A549 (cell line): ENCODE results near the gene UBASH3B. TPM values are rescaled to one million over a fixed set of nuclear protein-coding genes. Genes with fewer than 3 reads are reported as not detected.

Experiments
- ATAC-seq, 2 experiments: fragments of 200-7000 bp in 1 of 2; fragments of >200 bp in 1 of 2; cut with Nextera tagmentation in 1 of 2; cut with Tn5 transposase in 1 of 2; 3 replicates each; pipeline versions ENCODE4 v1.8.0 to v1.9.1; 2018 to 2020; ENCODE audit warnings: mild to moderate bottlenecking in 1 of 2, moderate library complexity in 1 of 2
- CTCF ChIA-PET: fragments of 300-600 bp; sonication (Branson Sonifier 250); formaldehyde crosslinking; extraction: SDS; loops from one replicate; lab custom pipeline; 2021; ENCODE audit warnings: antibody characterized with exemption, inconsistent platforms; lab: Yijun Ruan, JAX
- POLR2A ChIA-PET: fragments of 350-600 bp; formaldehyde crosslinking; extraction: SDS; loops from one replicate; lab custom pipeline; 2021; ENCODE audit warnings: antibody characterized with exemption, inconsistent platforms; lab: Yijun Ruan, JAX
- DNase-seq, 2 experiments: peaks; one replicate each; pipeline versions ENCODE4 v3.0.0 to v3.0.0-alpha.2; 2011 to 2016; ENCODE audit warnings: low read depth in 1 of 2, low spot score in 1 of 2
- FAIRE-seq: peaks from 2 replicates; lab custom pipeline; 2011; peaks lifted over from hg19 to GRCh38; lab: Jason Lieb, UNC
- H3K27ac ChIP-seq, 2 experiments: fragments of >200 bp; sonication (Bioruptor Twin); formaldehyde crosslinking; 3 replicates each; pipeline ENCODE4 v1.5.1; 2016 to 2017
- H3K4me1 ChIP-seq: fragments of >200 bp; sonication (Bioruptor Twin); formaldehyde crosslinking; 3 replicates; pipeline ENCODE4 v1.6.1; 2016
- H3K4me2 ChIP-seq: fragments of >200 bp; sonication (Bioruptor Twin); formaldehyde crosslinking; 3 replicates; pipeline ENCODE4 v1.6.1; 2016
- H3K4me3 ChIP-seq: fragments of >200 bp; sonication (Bioruptor Twin); formaldehyde crosslinking; 3 replicates; pipeline ENCODE4 v1.5.1; 2016
- H3K9me3 ChIP-seq: fragments of >200 bp; sonication (Bioruptor Twin); formaldehyde crosslinking; 3 replicates; pipeline ENCODE4 v1.6.1; 2016
- CBX2 ChIP-seq: fragments of 200-600 bp; sonication (generic); IDR thresholded peaks from 2 replicates; pipeline ENCODE4 v1.6.1; 2016; ENCODE audit warnings: low read depth, mild to moderate bottlenecking, borderline replicate concordance
- CBX8 ChIP-seq: fragments of 200-600 bp; sonication (generic); IDR thresholded peaks from 2 replicates; pipeline ENCODE4 v1.6.1; 2016
- CTCF ChIP-seq: fragments of >200 bp; sonication (Bioruptor Twin); formaldehyde crosslinking; IDR thresholded peaks from 3 replicates; pipeline ENCODE4 v1.5.1; 2016
- ELK1 ChIP-seq: fragments of 150-350 bp; IDR thresholded peaks from 2 replicates; pipeline ENCODE4 v1.6.1; 2014; ENCODE audit warnings: low read depth, mild to moderate bottlenecking, low read length
- ESRRA ChIP-seq: fragments of 150-350 bp; IDR thresholded peaks from 2 replicates; pipeline ENCODE4 v1.6.1; 2014; ENCODE audit warnings: mild to moderate bottlenecking, low read length, borderline replicate concordance
- FOSL2 ChIP-seq, 2 experiments: fragments of 450-650 bp in 1 of 2; fragments of >200 bp in 1 of 2; sonication (Bioruptor Twin) in 1 of 2; formaldehyde crosslinking; IDR thresholded peaks; 2 replicates each; pipeline versions ENCODE4 v1.5.0 to v1.6.1; 2016 to 2020; ENCODE audit warnings: mild to moderate bottlenecking in 1 of 2, moderate library complexity in 1 of 2
- HOXB13 ChIP-seq: fragments of 250-450 bp; sonication (Bioruptor Pico); IDR thresholded peaks from 2 replicates; pipeline ENCODE4 v1.5.0; 2020; ENCODE audit warnings: low read depth, mild to moderate bottlenecking, moderate library complexity
- HOXB5 ChIP-seq: fragments of 250-450 bp; sonication (Bioruptor Pico); IDR thresholded peaks from 2 replicates; pipeline ENCODE4 v1.5.0; 2020; ENCODE audit warnings: mild to moderate bottlenecking, moderate library complexity
- JUN ChIP-seq, 2 experiments: fragments of >200 bp; sonication (Bioruptor Twin); formaldehyde crosslinking; IDR thresholded peaks; 2 replicates in 1 of 2; 3 replicates in 1 of 2; pipeline ENCODE4 v1.6.1; 2016 to 2017
- NFE2L2 ChIP-seq: fragments of 150-350 bp; conservative IDR thresholded peaks from 2 replicates; pipeline ENCODE4 v1.6.1; 2014; ENCODE audit warnings: low read length
- PHF8 ChIP-seq: fragments of 200-600 bp; sonication (generic); IDR thresholded peaks from 2 replicates; pipeline ENCODE4 v1.6.1; 2016; ENCODE audit warnings: low read depth, mild to moderate bottlenecking, antibody characterized with exemption, moderate library complexity, borderline replicate concordance
- RAD21 ChIP-seq, 2 experiments: fragments of >200 bp in 1 of 2; sonication (Bioruptor Twin) in 1 of 2; formaldehyde crosslinking in 1 of 2; IDR thresholded peaks in 1 of 2; conservative IDR thresholded peaks in 1 of 2; 2 replicates in 1 of 2; 3 replicates in 1 of 2; pipeline ENCODE4 v1.6.1; 2012 to 2018; ENCODE audit warnings: inconsistent platforms in 1 of 2
- REST ChIP-seq: fragments of 200-600 bp; sonication (generic); IDR thresholded peaks from 2 replicates; pipeline ENCODE4 v1.6.1; 2016; ENCODE audit warnings: antibody characterized with exemption, mild to moderate bottlenecking, moderate library complexity
- SMC3 ChIP-seq: fragments of >200 bp; sonication (Bioruptor Twin); formaldehyde crosslinking; IDR thresholded peaks from 3 replicates; pipeline ENCODE4 v1.6.1; 2018; ENCODE audit warnings: inconsistent platforms
- USF2 ChIP-seq: fragments of 450-650 bp; IDR thresholded peaks from 2 replicates; pipeline ENCODE4 v1.6.1; 2014; ENCODE audit warnings: antibody characterized with exemption
- ZSCAN20 ChIP-seq: fragments of 250-450 bp; sonication (Bioruptor Pico); IDR thresholded peaks from 2 replicates; pipeline ENCODE4 v1.8.0; 2022; ENCODE audit warnings: mild to moderate bottlenecking, moderate library complexity
- WGBS: methylation state at CpG from one replicate; pipeline ENCODE4 v1.1.6; 2017; ENCODE audit errors: missing lambda C conversion rate; 5-methylcytosine and 5-hydroxymethylcytosine counted together
- polyA plus RNA-seq, 4 experiments: library from polyadenylated mRNA; depleted of rRNA in 3 of 4; stranded (reverse); fragments of >200 nt; fragmentation: RNase III in 1 of 4; extraction: RNeasy Plus Mini Kit Qiagen cat#74134 plus additional on column Dnase treatment in 1 of 4; gene quantifications; 2 replicates in 3 of 4; 3 replicates in 1 of 4; pipeline ENCODE4 v1.2.3, GENCODE V29; 2011 to 2017

The UBASH3B gene
- polyA plus RNA-seq, 2 of the 4 experiments (the other 2 are of a cell fraction) = 33.4 to 43.0 TPM

GRCh38 chr11:122853261-122853660 lies 197.7 kb downstream of the UBASH3B start:
- no peak for TF ChIP-seq PHF8
- no peak for TF ChIP-seq CBX2
- no peak for TF ChIP-seq CTCF
- TF ChIP-seq HOXB5 = no peak
- no peak for FAIRE-seq
- H3K27ac ChIP-seq = peak overlapping the region; percentile 59 to 82; a peak in 5 of 6 replicates
- ChIA-PET CTCF (interaction anchor here (0.6 to 15.0 kb wide), 38 partner anchors 9 to 1225 kb away, joined by 3 to 212 read pairs (median 5); no protein-coding TSS in a partner anchor), POLR2A (no interaction called here)
- no peak overlapping the region for H3K4me3 ChIP-seq
- DNase-seq = no peak
- no peaks in the 10 kb centered on the region for H3K9me3 ChIP-seq
- H3K4me1 ChIP-seq = peaks cover 32% of the 10 kb centered on the region
- ATAC-seq = no peak
- WGBS = 89% methylated on average over 11 of the region's 11 CpGs
- H3K4me2 ChIP-seq = no peak overlapping the region

- FAIRE-seq = no peak
- ChIA-PET POLR2A (interaction anchor here (0.7 kb wide), 1 partner anchor 41 kb away, joined by 3 read pairs; no protein-coding TSS in a partner anchor), CTCF (interaction anchor here (0.6 to 15.0 kb wide), 43 partner anchors 10 to 1225 kb away, joined by 3 to 212 read pairs (median 5); no protein-coding TSS in a partner anchor)
- Histone ChIP-seq H3K9me3 (no peaks in the 10 kb centered on the region), H3K4me2 (0 out of 3 replicates have a peak overlapping the region, but pooled peaks have one; percentile 32)
- TF ChIP-seq SMC3 (peak; percentile 70), ELK1 (no peak), FOSL2 (IDR thresholded peaks at IDR 0.05) (no peak), FOSL2 (CRISPR knock-in tag; IDR thresholded peaks at IDR 0.05) (no peak), USF2 (no peak), CTCF (peak; percentile 83), RAD21 (conservative IDR thresholded peaks at IDR 0.05 in 1 of 2, IDR thresholded peaks at IDR 0.05 in 1 of 2) (peak; percentile 84 to 87), ZSCAN20 (CRISPR knock-in tag) (no peak), CBX8 (no peak)
- TF ChIP-seq, all 56 proteins: peak for 3
- DNase-seq = peak; percentile 65 to 82
- peaks cover 32% of the 10 kb centered on the region for H3K4me1 ChIP-seq
- H3K27ac ChIP-seq = peak overlapping the region; percentile 93 to 94; a peak in 5 of 6 replicates
- H3K4me3 ChIP-seq = no peak overlapping the region
- peak; percentile 24 to 53; a peak in 3 of 6 replicates for ATAC-seq
- WGBS = 35% methylated on average over 3 of the region's 3 CpGs
Observed at GRCh38 chr11:122853971-122854446, 198.5 kb downstream of the UBASH3B start.

GRCh38 chr11:122861631-122862030 lies 206.1 kb downstream of the UBASH3B start:
- Histone ChIP-seq H3K9me3 (no peaks in the 10 kb centered on the region), H3K4me2 (no peak overlapping the region), H3K4me3 (no peak overlapping the region), H3K4me1 (peaks cover 15% of the 10 kb centered on the region), H3K27ac (peak overlapping the region in 1 of 2 experiments; percentile 58; a peak in 2 of 6 replicates)
- WGBS = 64% methylated on average over 3 of the region's 3 CpGs
- CTCF ChIA-PET = interaction anchor here (0.8 to 9.3 kb wide), 3 partner anchors 12 to 400 kb away, joined by 3 to 177 read pairs (median 28); no protein-coding TSS in a partner anchor
- POLR2A ChIA-PET = no interaction called here
- FAIRE-seq (no peak), ATAC-seq (no peak), DNase-seq (no peak)
- TF ChIP-seq REST (no peak), CTCF (no peak), ELK1 (no peak), JUN (IDR thresholded peaks at IDR 0.05) (no peak), HOXB13 (no peak), ESRRA (no peak), NFE2L2 (no peak)
